ENCODE results near the gene U2AF2. TPM values are rescaled to one million over a fixed set of nuclear protein-coding genes. Genes with fewer than 3 reads are reported as not detected.

The U2AF2 gene
- total RNA-seq, 2 experiments from 2014 or later, result 211 to 264 TPM

GRCh38 chr19:55685776-55686175 is 30.9 kb downstream of the U2AF2 start:
- ChIA-PET POLR2A (no interaction called here), CTCF (ENCODE audit: unreplicated experiment) (no interaction called here)
- Histone ChIP-seq H2AFZ (ENCODE audit: low read length) (no peak overlapping the region), H3K4me2 (ENCODE audit: low read length) (no peak overlapping the region), H3K27ac (ENCODE audit: low read depth, low read length, poor library complexity, severe bottlenecking) (no peak overlapping the region), H4K20me1 (ENCODE audit: insufficient read depth, low read length) (no peaks in the 10 kb centered on the region), H3K9me3 (ENCODE audit: low read length) (no peaks in the 10 kb centered on the region), H3K9me2 (ENCODE audit: insufficient read depth, low read length) (no peaks in the 10 kb centered on the region), H3K4me3 (ENCODE audit: low read depth, low read length, poor library complexity, severe bottlenecking) (no peak overlapping the region), H3K36me3 (ENCODE audit: insufficient read depth, low read length) (peaks cover 96% of the 10 kb centered on the region), H3K79me2 (ENCODE audit: insufficient read depth, low read depth, low read length) (peaks cover 42% of the 10 kb centered on the region), H3K4me1 (ENCODE audit: insufficient read depth, low read length, poor library complexity, severe bottlenecking) (peaks cover 3% of the 10 kb centered on the region)
- BruUV-seq (replicated peaks), result no TSS peak
- intact Hi-C loops (cut with micrococcal nuclease; ENCODE audit: unreplicated experiment), result no loop called here
- TF ChIP-seq, protein P1, sequence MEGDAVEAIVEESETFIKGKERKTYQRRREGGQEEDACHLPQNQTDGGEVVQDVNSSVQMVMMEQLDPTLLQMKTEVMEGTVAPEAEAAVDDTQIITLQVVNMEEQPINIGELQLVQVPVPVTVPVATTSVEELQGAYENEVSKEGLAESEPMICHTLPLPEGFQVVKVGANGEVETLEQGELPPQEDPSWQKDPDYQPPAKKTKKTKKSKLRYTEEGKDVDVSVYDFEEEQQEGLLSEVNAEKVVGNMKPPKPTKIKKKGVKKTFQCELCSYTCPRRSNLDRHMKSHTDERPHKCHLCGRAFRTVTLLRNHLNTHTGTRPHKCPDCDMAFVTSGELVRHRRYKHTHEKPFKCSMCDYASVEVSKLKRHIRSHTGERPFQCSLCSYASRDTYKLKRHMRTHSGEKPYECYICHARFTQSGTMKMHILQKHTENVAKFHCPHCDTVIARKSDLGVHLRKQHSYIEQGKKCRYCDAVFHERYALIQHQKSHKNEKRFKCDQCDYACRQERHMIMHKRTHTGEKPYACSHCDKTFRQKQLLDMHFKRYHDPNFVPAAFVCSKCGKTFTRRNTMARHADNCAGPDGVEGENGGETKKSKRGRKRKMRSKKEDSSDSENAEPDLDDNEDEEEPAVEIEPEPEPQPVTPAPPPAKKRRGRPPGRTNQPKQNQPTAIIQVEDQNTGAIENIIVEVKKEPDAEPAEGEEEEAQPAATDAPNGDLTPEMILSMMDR (conservative IDR thresholded peaks at IDR 0.05; ENCODE audit: low read length), result no peak
- TF ChIP-seq EZH2phosphoT487 (IDR thresholded peaks at IDR 0.05; ENCODE audit: borderline replicate concordance, low read depth, low read length), result no peak
- no peak for DNase-seq (ENCODE audit: low spot score)

- H3K27ac ChIP-seq (ENCODE audit: low read depth, low read length, poor library complexity, severe bottlenecking), result no peak overlapping the region
- H4K20me1 ChIP-seq (ENCODE audit: insufficient read depth, low read length), result no peaks in the 10 kb centered on the region
- no peak for DNase-seq (ENCODE audit: low spot score)
- H3K9me2 ChIP-seq (ENCODE audit: insufficient read depth, low read length), result no peaks in the 10 kb centered on the region
- no TSS peak for BruUV-seq (replicated peaks)
- intact Hi-C loops (cut with micrococcal nuclease; ENCODE audit: unreplicated experiment), result no loop called here
- H3K4me3 ChIP-seq (ENCODE audit: low read depth, low read length, poor library complexity, severe bottlenecking), result no peak overlapping the region
- peaks cover 35% of the 10 kb centered on the region for H3K79me2 ChIP-seq (ENCODE audit: insufficient read depth, low read depth, low read length)
- H3K4me1 ChIP-seq (ENCODE audit: insufficient read depth, low read length, poor library complexity, severe bottlenecking), result no peaks in the 10 kb centered on the region
- ChIA-PET CTCF (ENCODE audit: unreplicated experiment) (no interaction called here), POLR2A (no interaction called here)
- no peaks in the 10 kb centered on the region for H3K9me3 ChIP-seq (ENCODE audit: low read length)
- no peak for TF ChIP-seq EZH2phosphoT487 (IDR thresholded peaks at IDR 0.05; ENCODE audit: borderline replicate concordance, low read depth, low read length)
- TF ChIP-seq, protein P1 (conservative IDR thresholded peaks at IDR 0.05; ENCODE audit: low read length), result no peak
- H3K4me2 ChIP-seq (ENCODE audit: low read length), result no peak overlapping the region
- peaks cover 96% of the 10 kb centered on the region for H3K36me3 ChIP-seq (ENCODE audit: insufficient read depth, low read length)
- no peak overlapping the region for H2AFZ ChIP-seq (ENCODE audit: low read length)
Observed at GRCh38 chr19:55686311-55687050, 31.6 kb downstream of the U2AF2 start.

Data from OCI-LY7 (cell line).